GM18870 (cell line): Measurements from ENCODE around the gene C9orf43.
"Not testable (repeated sequence)": the region's sequence is repeated elsewhere in the genome, so short reads cannot be mapped to it uniquely, and the experiment has no call there.

Source experiments
- ATAC-seq: cut with Tn5 transposase; IDR thresholded peaks from one replicate; pipeline ENCODE4 v1.9.1; 2021; ENCODE audit warnings: moderate library complexity; ENCODE audit not compliant: unreplicated experiment

The C9orf43 gene

DNA sequence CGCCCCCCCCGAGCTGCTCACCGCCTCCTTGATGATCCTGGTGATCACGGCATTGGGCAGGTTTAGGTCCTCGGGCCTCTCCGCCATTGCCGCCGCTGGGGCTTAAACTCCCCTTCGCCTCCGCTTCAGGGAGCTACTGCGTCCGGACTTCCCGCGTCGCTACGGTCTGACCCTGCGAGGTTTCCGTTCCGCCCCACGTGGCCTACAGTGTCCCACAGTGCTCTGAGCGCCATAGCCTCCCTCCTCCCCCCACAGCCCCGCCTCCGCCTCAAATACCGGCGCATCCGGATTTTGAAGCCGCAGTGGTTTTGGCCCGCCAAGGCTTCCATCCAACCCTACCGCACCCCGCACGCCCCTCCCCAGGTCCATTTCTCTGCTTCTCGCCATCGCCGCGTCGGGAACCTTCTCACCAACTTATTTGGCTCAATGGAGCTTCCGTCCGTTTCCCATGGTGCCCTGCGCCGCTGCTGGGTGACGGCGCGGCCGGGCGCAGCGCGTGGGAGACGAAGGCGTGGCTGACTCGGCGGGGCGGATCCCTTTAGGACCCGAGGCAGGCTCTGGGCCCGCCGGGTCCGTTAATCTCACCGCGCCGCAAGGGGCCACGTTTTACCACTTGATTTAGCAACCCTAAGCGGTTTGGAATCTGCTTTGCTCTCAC lies at the start of gene C9orf43, which contains the start of gene POLE3:
C9orf43 (plus strand) TSS at position 541 of the 658 bp plus-strand sequence. CDS start 2,747 bp downstream, outside the sequence.
POLE3 (minus strand) TSS at position 469 of the 658 bp plus-strand sequence; CDS start at position 87, 382 bp downstream.
- ATAC-seq = peak; percentile 71

- no peak for ATAC-seq
These were observed 49.1 kb upstream of the C9orf43 start for GRCh38 chr9:113361304-113362018.

- ATAC-seq = no peak
These were observed 47.2 kb upstream of the C9orf43 start for GRCh38 chr9:113363336-113363735.

DNA sequence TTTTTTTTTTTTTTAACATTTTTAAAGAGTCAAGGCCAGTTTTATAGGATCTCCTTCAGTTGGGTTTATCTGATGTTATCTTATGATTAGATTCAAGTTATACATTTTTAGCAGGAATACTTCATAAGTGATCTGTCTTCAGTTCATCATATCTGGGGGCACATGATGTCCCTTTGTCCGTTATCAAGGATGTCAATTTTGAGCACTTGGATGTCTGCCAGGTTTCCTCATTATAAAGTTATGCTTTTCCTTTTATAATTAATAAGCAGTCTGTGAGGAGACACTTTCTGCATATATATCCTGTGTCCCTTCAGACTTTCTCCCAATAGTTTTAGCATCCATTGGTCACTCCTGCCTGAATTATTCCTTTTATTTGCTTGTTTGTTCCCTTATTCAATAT lies 45.6 kb upstream of the C9orf43 start:
- ATAC-seq = no peak

- ATAC-seq = not testable (repeated sequence)
These were observed 44.9 kb upstream of the C9orf43 start for GRCh38 chr9:113365652-113366051.

- ATAC-seq = no peak
These were observed 42.1 kb upstream of the C9orf43 start for GRCh38 chr9:113368348-113368981.

DNA sequence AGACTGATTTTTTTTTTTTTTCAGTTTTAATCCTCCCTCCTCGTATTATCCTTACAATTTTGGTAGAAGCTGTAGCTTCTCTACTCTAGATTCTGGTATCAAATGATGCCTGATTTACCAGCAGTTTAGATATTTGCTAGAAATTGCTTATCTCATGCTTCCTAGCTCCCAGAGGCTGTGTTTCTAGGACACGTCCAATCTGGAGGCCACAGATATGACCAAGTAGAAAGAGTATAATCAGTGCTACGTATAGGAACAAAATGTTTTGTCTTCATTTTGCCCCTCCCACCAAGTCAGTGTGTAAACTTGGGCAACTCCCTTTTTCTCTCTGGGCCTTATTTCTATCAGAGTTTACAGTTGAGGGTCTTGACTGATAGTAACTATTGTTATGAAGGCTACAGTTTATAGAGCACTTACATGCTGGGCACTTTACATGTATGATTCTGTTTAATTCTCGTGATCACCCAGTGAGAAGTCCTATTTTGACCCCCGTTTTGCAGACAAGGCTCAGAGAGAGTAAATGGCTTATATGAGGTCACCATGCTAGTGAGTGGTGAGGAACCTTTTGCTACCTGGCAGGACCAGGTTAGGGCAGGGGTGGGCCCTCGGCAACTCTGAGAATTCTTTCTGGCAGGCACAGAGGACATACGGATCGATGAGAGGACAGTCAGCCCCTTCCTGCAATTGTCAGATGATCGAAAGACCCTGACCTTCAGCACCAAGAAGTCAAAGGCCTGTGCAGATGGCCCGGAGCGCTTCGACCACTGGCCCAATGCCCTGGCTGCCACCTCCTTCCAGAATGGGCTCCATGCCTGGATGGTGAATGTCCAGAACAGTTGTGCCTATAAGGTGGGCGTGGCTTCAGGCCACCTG lies 41.3 kb upstream of the C9orf43 start:
- no peak for ATAC-seq

- no peak for ATAC-seq
These were observed 40.7 kb upstream of the C9orf43 start for GRCh38 chr9:113369855-113370140.

- ATAC-seq = no peak
These were observed 39.7 kb upstream of the C9orf43 start for GRCh38 chr9:113370806-113371325.

- no peak for ATAC-seq
These were observed 38.5 kb upstream of the C9orf43 start for GRCh38 chr9:113372059-113372458.

- no peak for ATAC-seq
These were observed 37.3 kb upstream of the C9orf43 start for GRCh38 chr9:113373256-113373655.

DNA sequence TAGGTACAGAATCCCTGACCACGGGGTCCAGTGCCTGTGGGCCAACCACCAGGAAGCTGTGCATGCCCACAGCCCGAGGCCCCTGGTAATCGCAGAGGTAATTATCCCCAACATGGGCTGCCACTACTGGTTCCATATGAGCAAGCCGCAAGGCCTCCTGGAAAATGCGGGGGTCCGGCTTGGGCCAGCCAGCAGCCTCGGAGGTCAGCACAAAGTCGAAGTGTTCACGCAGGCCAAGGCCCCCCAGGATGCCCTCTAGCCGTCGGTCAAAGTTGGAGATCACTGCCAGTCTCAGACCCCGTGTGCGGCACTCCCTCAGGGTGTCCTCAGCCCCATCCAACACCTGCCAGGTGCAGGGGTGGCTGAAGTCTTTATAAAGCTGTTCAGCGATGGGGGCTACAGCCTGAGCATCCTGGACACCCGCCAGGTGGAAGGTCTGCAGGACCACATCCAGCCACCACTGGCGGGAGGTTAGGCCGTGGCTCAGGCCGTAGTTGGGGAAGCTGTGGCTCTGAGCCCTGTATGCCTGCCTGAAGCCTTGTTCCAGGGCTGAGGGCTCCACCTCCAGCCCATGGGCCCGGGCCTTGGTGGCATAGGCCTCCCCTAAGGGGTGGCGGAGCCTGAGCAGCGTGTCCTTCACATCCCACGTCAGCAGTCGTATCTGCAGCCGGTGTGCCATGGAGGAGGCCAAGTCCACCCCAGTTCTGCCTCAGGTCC lies 36.7 kb upstream of the C9orf43 start:
- no peak for ATAC-seq

- no peak for ATAC-seq
These were observed 35.2 kb upstream of the C9orf43 start for GRCh38 chr9:113375057-113376023.

DNA sequence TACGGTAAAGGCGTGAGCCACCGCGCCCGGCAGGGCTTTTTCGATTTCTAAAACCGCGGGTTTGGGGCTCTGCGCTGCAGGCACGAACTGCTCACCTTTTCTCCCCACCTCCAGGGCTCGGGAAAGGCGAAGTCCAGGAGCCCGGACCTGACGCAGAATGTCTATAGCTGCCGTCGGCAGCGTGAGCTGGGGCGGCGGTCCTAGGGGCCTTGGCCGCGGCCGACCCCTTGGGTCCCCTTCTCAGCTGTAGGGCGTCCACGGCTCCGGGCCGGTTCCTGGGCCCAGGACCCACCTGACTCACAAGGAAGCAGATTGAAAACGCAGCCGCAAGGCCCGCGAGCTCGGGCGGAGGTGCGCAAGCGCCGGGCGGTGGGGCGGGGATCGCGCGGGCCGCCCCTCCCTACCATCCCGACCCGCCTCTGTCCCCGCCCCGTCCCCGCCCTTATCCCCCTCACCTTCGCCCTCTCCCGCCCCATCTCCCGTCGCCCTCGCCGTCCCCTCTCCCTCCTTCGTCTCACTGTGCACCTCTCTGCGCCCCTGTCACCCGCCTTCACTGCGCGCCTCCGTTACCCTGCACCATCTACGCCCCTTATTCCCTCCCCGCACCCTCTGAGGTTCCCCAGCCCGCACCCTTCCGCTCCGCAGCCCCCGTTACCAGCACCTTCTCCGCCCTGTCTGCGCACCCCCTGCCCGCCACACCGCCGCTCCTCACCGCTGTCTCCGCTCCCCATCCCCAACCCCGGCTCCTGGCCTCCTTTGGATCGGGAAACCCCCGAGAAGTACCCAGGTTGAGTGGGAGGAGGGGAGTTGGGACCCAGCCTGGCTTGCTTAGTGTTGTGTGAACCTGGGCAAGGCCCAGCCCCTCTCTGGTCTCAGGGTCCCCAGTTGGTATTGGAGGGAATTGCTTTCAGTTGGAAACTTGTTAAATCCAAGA lies 33.6 kb upstream of the C9orf43 start, which contains the start of gene HDHD3:
HDHD3 (minus strand) TSS at position 353 of the 934 bp plus-strand sequence. CDS start 2,632 bp downstream, outside the sequence.
- ATAC-seq = peak; percentile 82

DNA sequence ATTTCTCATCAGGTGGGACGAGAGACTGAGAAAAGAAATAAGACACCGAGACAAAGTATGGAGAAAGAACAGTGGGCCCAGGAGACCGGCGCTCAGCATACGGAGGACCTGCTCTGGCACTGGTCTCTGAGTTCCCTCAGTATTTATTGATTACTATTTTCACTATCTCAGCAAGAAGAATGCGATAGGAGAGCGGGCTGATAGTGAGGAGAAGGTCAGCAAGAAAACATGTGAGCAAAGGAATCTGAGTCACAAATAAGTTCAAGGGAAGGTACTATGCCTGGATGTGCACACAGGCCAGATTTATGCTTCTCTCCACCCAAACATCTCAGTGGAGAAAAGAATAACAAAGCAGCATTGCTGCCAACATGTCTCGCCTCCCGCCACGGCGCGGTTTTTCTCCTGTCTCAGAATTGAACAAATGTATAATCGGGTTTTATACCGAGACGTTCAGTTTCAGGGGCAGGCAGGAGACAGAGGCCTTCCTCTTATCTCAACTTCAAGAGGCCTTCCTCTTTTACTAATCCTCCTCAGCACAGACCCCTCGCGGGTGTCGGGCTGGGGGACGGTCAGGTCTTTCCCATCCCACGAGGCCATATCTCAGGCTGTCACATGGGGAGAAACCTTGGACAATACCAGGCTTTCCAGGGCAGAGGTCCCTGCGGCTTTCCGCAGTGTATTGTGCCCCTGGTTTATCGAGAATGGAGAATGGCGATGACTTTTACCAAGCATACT lies 31.3 kb upstream of the C9orf43 start:
- ATAC-seq = not testable (repeated sequence)

- ATAC-seq = not testable (repeated sequence)
These were observed 30.7 kb upstream of the C9orf43 start for GRCh38 chr9:113379829-113380210.

GRCh38 chr9:113380869-113381378 lies 29.6 kb upstream of the C9orf43 start:
- no peak for ATAC-seq
